H1 (cell line): Measurements from ENCODE around the gene EIF2B2. TPM values are rescaled to one million over a fixed set of nuclear protein-coding genes. Genes with fewer than 3 reads are reported as not detected.

Experiments used
- CTCF ChIA-PET: fragments of 300-600 bp; sonication (Branson Sonifier 250); formaldehyde crosslinking; loops from one replicate; lab custom pipeline; 2021; ENCODE audit not compliant: partially characterized antibody; lab: Charles Lee
- POLR2A ChIA-PET: fragments of 300-600 bp; sonication (Branson Sonifier 250); formaldehyde crosslinking; loops from one replicate; lab custom pipeline; 2021; ENCODE audit warnings: inconsistent platforms; ENCODE audit not compliant: partially characterized antibody; lab: Charles Lee
- DNase-seq, 2 experiments: peaks; one replicate each; pipeline versions ENCODE4 v3.0.0 to v3.0.0-alpha.2; 2010 to 2022; ENCODE audit warnings: low spot score in 2 of 2, low read depth in 1 of 2, mixed read lengths in 1 of 2
- FAIRE-seq: peaks from 2 replicates; lab custom pipeline; 2011; peaks lifted over from hg19 to GRCh38; lab: Jason Lieb, UNC
- H2AFZ ChIP-seq: 2 replicates; pipeline ENCODE4 v1.8.1; 2012; ENCODE audit warnings: low read length, inconsistent platforms
- H2AK5ac ChIP-seq: 2 replicates; pipeline ENCODE4 v1.6.1; 2013; ENCODE audit warnings: low read depth, low read length
- H2BK120ac ChIP-seq: replicated peaks from 2 replicates; pipeline ENCODE3; 2013; ENCODE audit warnings: low read depth, low read length, inconsistent platforms
- H2BK12ac ChIP-seq: 2 replicates; pipeline ENCODE4 v1.6.1; 2013; ENCODE audit warnings: low read depth, low read length
- H2BK15ac ChIP-seq: 2 replicates; pipeline ENCODE4 v1.6.1; 2013; ENCODE audit warnings: low read length
- H2BK20ac ChIP-seq: 2 replicates; pipeline ENCODE4 v1.6.1; 2013; ENCODE audit warnings: low read length
- H2BK5ac ChIP-seq: 2 replicates; pipeline ENCODE4 v1.6.1; 2013; ENCODE audit warnings: low read depth, low read length
- H3K14ac ChIP-seq: 2 replicates; pipeline ENCODE4 v1.6.1; 2013; ENCODE audit warnings: inconsistent platforms; ENCODE audit not compliant: insufficient read length
- H3K18ac ChIP-seq: 2 replicates; pipeline ENCODE4 v1.6.1; 2013; ENCODE audit warnings: low read length; ENCODE audit errors: extremely low read depth
- H3K23ac ChIP-seq: 2 replicates; pipeline ENCODE4 v1.6.1; 2013; ENCODE audit warnings: inconsistent platforms; ENCODE audit not compliant: insufficient read length
- H3K23me2 ChIP-seq: 2 replicates; pipeline ENCODE4 v1.6.1; 2013; ENCODE audit warnings: low read depth, low read length
- H3K27ac ChIP-seq: 2 replicates; pipeline ENCODE4 v1.6.1; 2011; ENCODE audit warnings: low read depth, low read length, inconsistent platforms
- H3K27me3 ChIP-seq, 4 experiments: replicated peaks in 1 of 4; 1 replicate in 1 of 4; 2 replicates in 3 of 4; pipeline versions ENCODE4 v1.6.1 to v1.8.1; 2011 to 2013; ENCODE audit warnings: low read length in 3 of 4, mild to moderate bottlenecking in 3 of 4, inconsistent platforms in 2 of 4, mixed read lengths in 2 of 4, moderate library complexity in 1 of 4; ENCODE audit not compliant: control insufficient read depth in 3 of 4, insufficient read depth in 3 of 4; ENCODE audit errors: extremely low read depth in 1 of 4
- H3K36me3 ChIP-seq, 4 experiments: 2 replicates each; pipeline versions ENCODE4 v1.6.1 to v1.8.1; 2011 to 2013; ENCODE audit warnings: mild to moderate bottlenecking in 4 of 4, low read length in 3 of 4, moderate library complexity in 2 of 4, control low read depth in 1 of 4, inconsistent platforms in 1 of 4; ENCODE audit not compliant: insufficient read depth in 4 of 4, control insufficient read depth in 2 of 4
- H3K4ac ChIP-seq: replicated peaks from 2 replicates; pipeline ENCODE3; 2013; ENCODE audit warnings: low read length, low read depth, mixed read lengths, inconsistent platforms; ENCODE audit not compliant: insufficient read length
- H3K4me1 ChIP-seq, 4 experiments: replicated peaks in 1 of 4; 1 replicate in 1 of 4; 2 replicates in 3 of 4; pipeline versions ENCODE4 v1.6.1 to v1.8.1; 2011 to 2013; ENCODE audit warnings: low read length in 3 of 4, inconsistent platforms in 2 of 4, mixed read lengths in 1 of 4; ENCODE audit not compliant: insufficient read depth in 4 of 4, control insufficient read depth in 3 of 4
- H3K4me2 ChIP-seq, 2 experiments: 2 replicates each; pipeline versions ENCODE4 v1.6.1 to v1.8.1; 2011 to 2013; ENCODE audit warnings: low read depth in 2 of 2, low read length in 2 of 2, control low read depth in 1 of 2, inconsistent platforms in 1 of 2, mild to moderate bottlenecking in 1 of 2; ENCODE audit not compliant: insufficient read depth in 1 of 2
- H3K4me3 ChIP-seq, 4 experiments: fragments of 200-600, 300-600 bp in 1 of 4; sonication (generic), shearing (Covaris generic), sonication (Bioruptor Twin) in 1 of 4; 2 replicates each; pipeline versions ENCODE4 v1.5.1 to v1.8.1; 2011 to 2016; ENCODE audit warnings: low read length in 4 of 4, low read depth in 3 of 4, control low read depth in 2 of 4, inconsistent platforms in 2 of 4, mild to moderate bottlenecking in 2 of 4, mixed read lengths in 1 of 4, moderate library complexity in 1 of 4; ENCODE audit not compliant: insufficient read depth in 2 of 4; ENCODE audit errors: extremely low read depth in 1 of 4
- H3K56ac ChIP-seq: replicated peaks from 2 replicates; pipeline ENCODE3; 2013; ENCODE audit warnings: low read depth, mild to moderate bottlenecking, mixed read lengths, low read length, inconsistent platforms; ENCODE audit not compliant: insufficient read length
- H3K79me1 ChIP-seq: 2 replicates; pipeline ENCODE4 v1.6.1; 2013; ENCODE audit warnings: low read depth, low read length, control low read depth
- H3K79me2 ChIP-seq, 2 experiments: 2 replicates each; pipeline versions ENCODE4 v1.6.1 to v1.8.1; 2012 to 2013; ENCODE audit warnings: low read length in 2 of 2, mild to moderate bottlenecking in 2 of 2, inconsistent platforms in 1 of 2; ENCODE audit not compliant: insufficient read depth in 2 of 2, control insufficient read depth in 1 of 2
- H3K9ac ChIP-seq, 4 experiments: replicated peaks in 1 of 4; 1 replicate in 1 of 4; 2 replicates in 3 of 4; pipeline versions ENCODE4 v1.6.1 to v1.8.1; 2011 to 2013; ENCODE audit warnings: low read depth in 3 of 4, low read length in 3 of 4, control low read depth in 2 of 4, mild to moderate bottlenecking in 2 of 4, moderate library complexity in 2 of 4, inconsistent platforms in 1 of 4; ENCODE audit errors: extremely low read depth in 1 of 4
- H3K9me3 ChIP-seq, 2 experiments: 2 replicates each; pipeline versions ENCODE4 v1.6.1 to v1.8.1; 2012 to 2013; ENCODE audit warnings: mild to moderate bottlenecking in 2 of 2, moderate library complexity in 2 of 2, control low read depth in 1 of 2, inconsistent platforms in 1 of 2, low read depth in 1 of 2, low read length in 1 of 2, mixed read lengths in 1 of 2; ENCODE audit not compliant: insufficient read depth in 2 of 2
- H4K20me1 ChIP-seq, 2 experiments: replicated peaks in 1 of 2; 2 replicates each; pipeline versions ENCODE3 to v1.8.1; 2011 to 2013; ENCODE audit warnings: inconsistent platforms in 2 of 2, low read length in 2 of 2, mild to moderate bottlenecking in 1 of 2; ENCODE audit not compliant: insufficient read depth in 2 of 2, control insufficient read depth in 1 of 2
- H4K5ac ChIP-seq: 2 replicates; pipeline ENCODE4 v1.6.1; 2013; ENCODE audit warnings: low read length, low read depth, mixed read lengths, inconsistent platforms; ENCODE audit not compliant: insufficient read length
- H4K8ac ChIP-seq: 2 replicates; pipeline ENCODE4 v1.8.0; 2013; ENCODE audit warnings: mild to moderate bottlenecking, moderate library complexity, low read length, inconsistent platforms; ENCODE audit not compliant: insufficient read depth; ENCODE audit errors: extremely low read depth
- H4K91ac ChIP-seq: replicated peaks from 2 replicates; pipeline ENCODE3; 2013; ENCODE audit warnings: low read length, mixed read lengths, inconsistent platforms; ENCODE audit not compliant: insufficient read length
- CEBPB ChIP-seq: IDR thresholded peaks from 2 replicates; pipeline ENCODE4 v1.6.1; 2012; ENCODE audit warnings: low read depth, low read length
- CTBP2 ChIP-seq: IDR thresholded peaks from 2 replicates; pipeline ENCODE4 v1.7.0; 2011; ENCODE audit warnings: borderline replicate concordance, mild to moderate bottlenecking, moderate library complexity, mixed read lengths, low read length; ENCODE audit not compliant: insufficient read depth, insufficient read length
- HDAC6 ChIP-seq: IDR thresholded peaks from one replicate; pipeline ENCODE4 v1.7.1; 2012; ENCODE audit warnings: low read depth, mild to moderate bottlenecking, inconsistent platforms, low read length, moderate library complexity
- POLR2A ChIP-seq, 2 experiments: IDR thresholded peaks; 1 replicate in 1 of 2; 2 replicates in 1 of 2; pipeline ENCODE4 v1.6.1; 2011; ENCODE audit warnings: low read depth in 2 of 2, low read length in 2 of 2, mild to moderate bottlenecking in 2 of 2; ENCODE audit errors: control extremely low read depth in 1 of 2
- SIRT6 ChIP-seq: IDR thresholded peaks from one replicate; pipeline ENCODE4 v1.7.1; 2012; ENCODE audit warnings: low read length, inconsistent platforms
- WGBS, 2 experiments: shearing (Covaris generic) in 1 of 2; methylation state at CpG; one replicate each; pipeline versions ENCODE4 v1.1.6 to v1.1.7; 2013 to 2015; ENCODE audit warnings: low lambda C conversion rate in 2 of 2, mixed read lengths in 2 of 2, inconsistent platforms in 1 of 2, low coverage in 1 of 2, missing lambda C conversion rate in 1 of 2; ENCODE audit not compliant: insufficient replicate concordance in 2 of 2, insufficient coverage in 1 of 2, insufficient read length in 1 of 2; ENCODE audit errors: extremely low coverage in 1 of 2, missing lambda C conversion rate in 1 of 2; 5-methylcytosine and 5-hydroxymethylcytosine counted together
- polyA plus RNA-seq, 7 experiments: library from polyadenylated mRNA; depleted of rRNA in 3 of 7; stranded (reverse) in 5 of 7; unstranded in 2 of 7; fragments of >200 nt in 5 of 7; fragments of 200-250 nt in 2 of 7; gene quantifications; 1 replicate in 5 of 7; 2 replicates in 1 of 7; 4 replicates in 1 of 7; pipeline versions ENCODE4 v1.2.1 to v1.2.3, GENCODE V29; 2011 to 2013; ENCODE audit warnings: missing spikeins in 2 of 7, mixed read lengths in 2 of 7
- total RNA-seq: library from RNA; stranded (reverse); fragmentation: NEBNext Ultra II Directional; extraction: Animal tissue kit (Norgen Biotek cat#: 25700); gene quantifications from 2 replicates; pipeline ENCODE4 v1.2.1, GENCODE V29; 2021

The EIF2B2 gene
- total and polyA plus RNA-seq, 2 of the 8 experiments (the other 6 are each of a cell fraction or from before 2014, with no cell fraction given) = 42.6 to 79.9 TPM

DNA sequence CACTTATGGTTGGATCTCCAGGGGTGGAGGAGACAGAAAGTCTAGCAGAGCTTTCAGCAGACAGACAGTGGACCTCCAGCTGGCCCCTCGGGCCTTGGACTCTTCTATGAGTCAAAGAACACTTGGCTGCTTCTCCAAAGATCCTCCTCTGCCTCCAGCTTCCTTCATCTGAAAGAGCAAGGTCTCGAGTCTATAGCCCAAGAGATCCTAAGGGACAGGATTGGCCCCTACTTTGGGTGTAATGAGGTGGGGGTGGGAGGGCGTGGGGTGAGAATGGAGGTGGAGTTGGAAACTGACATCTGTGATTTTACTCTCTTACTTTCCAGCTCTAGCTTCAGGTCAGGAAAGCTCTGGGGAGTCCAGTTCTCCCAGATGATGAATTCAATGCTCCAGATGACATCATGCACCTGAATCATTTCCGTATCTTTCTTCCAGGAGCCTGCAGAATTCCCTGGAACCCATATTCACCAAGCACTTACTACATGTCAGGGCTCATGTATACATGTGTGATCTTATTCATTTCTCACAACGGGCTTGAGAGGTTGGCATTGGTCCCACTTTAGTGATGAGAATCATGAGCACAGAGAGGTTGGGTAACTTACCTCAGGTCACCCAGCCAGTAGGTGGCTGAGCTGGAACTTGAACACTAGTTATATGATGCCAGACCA lies 37.1 kb upstream of the EIF2B2 start:
- no peak overlapping the region for H4K8ac ChIP-seq
- no peaks in the 10 kb centered on the region for H3K23me2 ChIP-seq
- H3K4ac ChIP-seq = no peak overlapping the region
- H4K91ac ChIP-seq = no peak overlapping the region
- H3K36me3 ChIP-seq = no peaks in the 10 kb centered on the region
- H3K79me2 ChIP-seq = no peaks in the 10 kb centered on the region
- no peak overlapping the region for H2AK5ac ChIP-seq
- no peak overlapping the region for H2AFZ ChIP-seq
- DNase-seq (no peak), FAIRE-seq (no peak)
- no peak overlapping the region for H3K14ac ChIP-seq
- no peak overlapping the region for H3K27ac ChIP-seq
- no peak overlapping the region for H3K4me3 ChIP-seq
- no peaks in the 10 kb centered on the region for H4K20me1 ChIP-seq
- peaks cover 0 to 6% (median 0%) of the 10 kb centered on the region in 4 experiments; a peak in 3 of 7 replicates for H3K4me1 ChIP-seq
- H3K4me2 ChIP-seq = no peak overlapping the region
- H4K5ac ChIP-seq = no peak overlapping the region
- H2BK20ac ChIP-seq = no peak overlapping the region
- H3K9ac ChIP-seq = no peak overlapping the region
- H3K79me1 ChIP-seq = no peaks in the 10 kb centered on the region
- H3K9me3 ChIP-seq = no peaks in the 10 kb centered on the region
- ChIA-PET POLR2A (interaction anchor here (0.7 to 3.6 kb wide), 3 partner anchors 11 to 24 kb away, joined by 3 to 16 read pairs (median 3); partner anchors contain the start of gene PGF), CTCF (interaction anchor here (0.7 to 11.8 kb wide), 5 partner anchors 21 to 347 kb away, joined by 3 to 146 read pairs (median 3); no protein-coding TSS in a partner anchor)
- H2BK5ac ChIP-seq = no peak overlapping the region
- no peak overlapping the region for H3K23ac ChIP-seq
- H3K18ac ChIP-seq = no peak overlapping the region; the same call in 1 of the 2 replicates
- H3K27me3 ChIP-seq = no peaks in the 10 kb centered on the region
- H2BK12ac ChIP-seq = no peak overlapping the region
- WGBS, 2 experiments = 84% methylated on average over 5 of the region's 5 CpGs; no CpG with 5 or more reads in 1 of the 2 experiments
- H3K56ac ChIP-seq = no peak overlapping the region
- no peak overlapping the region for H2BK120ac ChIP-seq
- H2BK15ac ChIP-seq = no peak overlapping the region
- TF ChIP-seq POLR2A (IDR thresholded peaks at IDR 0.05; ENCODE audit: control extremely low read depth in 1 of 2, low read depth in 2 of 2, low read length in 2 of 2) (no peak), CEBPB (no peak), SIRT6 (no peak), HDAC6 (no peak), CTBP2 (no peak)
